ENCODE measurements around the gene SGSM1. TPM values are rescaled to one million over a fixed set of nuclear protein-coding genes. Genes with fewer than 3 reads are reported as not detected.

Gene SGSM1
- total RNA-seq, 1 donor from 2014 or later = 0.75 TPM

- TF ChIP-seq, protein P1, sequence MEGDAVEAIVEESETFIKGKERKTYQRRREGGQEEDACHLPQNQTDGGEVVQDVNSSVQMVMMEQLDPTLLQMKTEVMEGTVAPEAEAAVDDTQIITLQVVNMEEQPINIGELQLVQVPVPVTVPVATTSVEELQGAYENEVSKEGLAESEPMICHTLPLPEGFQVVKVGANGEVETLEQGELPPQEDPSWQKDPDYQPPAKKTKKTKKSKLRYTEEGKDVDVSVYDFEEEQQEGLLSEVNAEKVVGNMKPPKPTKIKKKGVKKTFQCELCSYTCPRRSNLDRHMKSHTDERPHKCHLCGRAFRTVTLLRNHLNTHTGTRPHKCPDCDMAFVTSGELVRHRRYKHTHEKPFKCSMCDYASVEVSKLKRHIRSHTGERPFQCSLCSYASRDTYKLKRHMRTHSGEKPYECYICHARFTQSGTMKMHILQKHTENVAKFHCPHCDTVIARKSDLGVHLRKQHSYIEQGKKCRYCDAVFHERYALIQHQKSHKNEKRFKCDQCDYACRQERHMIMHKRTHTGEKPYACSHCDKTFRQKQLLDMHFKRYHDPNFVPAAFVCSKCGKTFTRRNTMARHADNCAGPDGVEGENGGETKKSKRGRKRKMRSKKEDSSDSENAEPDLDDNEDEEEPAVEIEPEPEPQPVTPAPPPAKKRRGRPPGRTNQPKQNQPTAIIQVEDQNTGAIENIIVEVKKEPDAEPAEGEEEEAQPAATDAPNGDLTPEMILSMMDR (conservative IDR thresholded peaks at IDR 0.05) = no peak
- Mint-ChIP-seq H3K27ac (ENCODE audit: unreplicated experiment) (no peak overlapping the region), H3K4me3 (no peak overlapping the region), H3K9me3 (no peaks in the 10 kb centered on the region), H3K4me1 (peaks cover 5% of the 10 kb centered on the region), H3K36me3 (ENCODE audit: low read depth) (no peaks in the 10 kb centered on the region), H3K27me3 (ENCODE audit: low read depth) (no peaks in the 10 kb centered on the region)
- DNase-seq (ENCODE audit: low read depth, low spot score) = no peak
Measured at GRCh38 chr22:24942301-24942700, 136.3 kb downstream of the SGSM1 start.

DNA sequence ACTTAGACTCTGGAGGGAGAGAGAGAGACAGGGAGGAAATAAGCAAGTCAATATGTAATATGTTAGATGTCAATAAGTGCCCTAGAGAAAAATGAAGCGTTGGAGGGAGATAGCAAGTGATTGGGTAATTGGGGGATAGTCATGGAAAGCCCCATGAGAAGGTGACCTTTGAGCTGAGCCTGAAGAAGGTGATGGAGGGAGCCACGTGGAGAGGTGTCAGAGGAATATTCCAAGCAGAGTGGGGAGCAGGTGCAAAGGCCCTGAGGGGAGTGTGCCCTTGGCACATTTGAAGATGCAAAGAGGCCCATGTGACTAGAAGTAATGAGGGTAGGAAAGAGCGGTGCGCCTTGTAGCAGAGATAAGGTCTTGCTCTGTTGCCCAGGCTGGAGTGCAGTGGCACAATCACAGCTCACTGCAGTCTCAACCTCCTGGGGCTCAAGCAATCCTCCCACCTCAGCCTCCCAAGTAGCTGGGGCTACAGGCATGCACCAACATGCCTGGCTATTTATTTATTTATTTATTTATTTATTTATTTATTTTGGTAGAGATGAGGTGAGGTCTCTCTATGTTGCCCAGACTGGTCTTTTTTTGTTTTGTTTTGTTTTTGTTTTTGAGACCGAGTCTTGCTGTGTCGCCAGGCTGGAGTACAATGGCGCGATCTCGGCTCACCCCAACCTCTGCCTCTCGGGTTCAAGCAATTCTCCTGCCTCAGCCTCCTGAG is 138.4 kb downstream of the SGSM1 start:
- TF ChIP-seq, protein P1 (conservative IDR thresholded peaks at IDR 0.05) = no peak
- Mint-ChIP-seq H3K9me3 (no peaks in the 10 kb centered on the region), H3K27me3 (ENCODE audit: low read depth) (no peaks in the 10 kb centered on the region), H3K27ac (ENCODE audit: unreplicated experiment) (peak overlapping the region; percentile 16), H3K4me1 (peaks cover 5% of the 10 kb centered on the region), H3K36me3 (ENCODE audit: low read depth) (no peaks in the 10 kb centered on the region), H3K4me3 (no peak overlapping the region)
- no peak for DNase-seq (ENCODE audit: low read depth, low spot score)

GRCh38 chr22:24945430-24945829 is 139.4 kb downstream of the SGSM1 start:
- TF ChIP-seq, protein P1 (conservative IDR thresholded peaks at IDR 0.05) = no peak
- Mint-ChIP-seq H3K4me1 (peaks cover 10% of the 10 kb centered on the region), H3K27ac (ENCODE audit: unreplicated experiment) (no peak overlapping the region), H3K9me3 (no peaks in the 10 kb centered on the region), H3K27me3 (ENCODE audit: low read depth) (no peaks in the 10 kb centered on the region), H3K4me3 (no peak overlapping the region), H3K36me3 (ENCODE audit: low read depth) (no peaks in the 10 kb centered on the region)
- DNase-seq (ENCODE audit: low read depth, low spot score) = no peak

DNA sequence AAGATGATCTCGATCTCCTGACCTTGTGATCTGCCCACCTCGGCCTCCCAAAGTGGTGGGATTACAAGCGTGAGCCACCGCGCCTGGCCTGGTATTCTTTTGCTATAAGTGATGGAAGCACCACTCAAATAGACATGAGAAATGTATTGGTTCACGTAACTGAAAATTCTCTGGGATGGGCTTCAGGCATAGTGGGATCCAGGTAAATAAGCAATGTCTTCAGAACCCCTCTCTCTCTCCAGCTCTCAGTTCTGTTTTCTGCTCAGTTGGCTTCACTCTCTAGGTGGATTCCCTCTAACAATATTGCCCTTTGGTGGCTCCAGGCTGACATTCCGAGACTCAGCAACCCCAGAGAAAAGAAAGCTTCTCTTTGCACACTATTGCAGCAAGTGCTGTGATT is 141.4 kb downstream of the SGSM1 start:
- no peak overlapping the region for H3K27ac Mint-ChIP-seq (ENCODE audit: unreplicated experiment)

DNA sequence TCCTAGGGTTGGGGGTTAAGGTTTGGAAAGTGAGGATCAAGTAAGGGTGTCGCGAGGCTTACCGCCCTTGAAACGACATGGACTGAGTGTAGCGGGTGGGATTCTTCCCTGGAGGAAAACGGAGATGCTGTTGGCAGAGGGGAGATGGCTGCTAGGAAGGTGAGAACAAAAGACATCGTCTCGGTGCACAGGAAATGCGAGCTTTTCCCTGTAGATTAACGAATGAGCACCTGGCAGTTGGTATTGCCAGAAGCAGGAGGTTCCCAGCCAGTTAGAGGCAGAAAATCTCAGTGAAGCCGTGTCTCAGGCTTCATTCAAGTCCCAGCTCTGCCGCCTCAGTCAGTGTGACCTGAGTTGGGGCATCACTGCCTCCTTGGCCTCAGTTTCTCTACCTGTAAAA is 141.9 kb downstream of the SGSM1 start:
- Mint-ChIP-seq H3K4me3 (peak overlapping the region; percentile 42), H3K9me3 (no peaks in the 10 kb centered on the region), H3K27me3 (ENCODE audit: low read depth) (no peaks in the 10 kb centered on the region), H3K4me1 (peaks cover 20% of the 10 kb centered on the region), H3K27ac (ENCODE audit: unreplicated experiment) (no peak overlapping the region), H3K36me3 (ENCODE audit: low read depth) (no peaks in the 10 kb centered on the region)
- DNase-seq (ENCODE audit: low read depth, low spot score) = no peak
- TF ChIP-seq, protein P1 (conservative IDR thresholded peaks at IDR 0.05) = no peak

More for the DNA sequence above, 141.4 kb downstream of the SGSM1 start:
- no peaks in the 10 kb centered on the region for H3K9me3 Mint-ChIP-seq
- H3K36me3 Mint-ChIP-seq (ENCODE audit: low read depth) = no peaks in the 10 kb centered on the region
- TF ChIP-seq, protein P1 (conservative IDR thresholded peaks at IDR 0.05) = no peak
- H3K4me1 Mint-ChIP-seq = peaks cover 19% of the 10 kb centered on the region
- DNase-seq (ENCODE audit: low read depth, low spot score) = no peak
- H3K27me3 Mint-ChIP-seq (ENCODE audit: low read depth) = no peaks in the 10 kb centered on the region
- H3K4me3 Mint-ChIP-seq = peak overlapping the region; percentile 42
